RKO (cell line): ENCODE data around the gene ARHGEF2.
A peak's percentile ranks its signal among the peaks of the same experiment; 100 is the strongest.

Experiments
- DNase-seq: peaks from one replicate; pipeline ENCODE4 v3.0.0-alpha.2; 2016; ENCODE audit warnings: low spot score

ARHGEF2 gene

DNA sequence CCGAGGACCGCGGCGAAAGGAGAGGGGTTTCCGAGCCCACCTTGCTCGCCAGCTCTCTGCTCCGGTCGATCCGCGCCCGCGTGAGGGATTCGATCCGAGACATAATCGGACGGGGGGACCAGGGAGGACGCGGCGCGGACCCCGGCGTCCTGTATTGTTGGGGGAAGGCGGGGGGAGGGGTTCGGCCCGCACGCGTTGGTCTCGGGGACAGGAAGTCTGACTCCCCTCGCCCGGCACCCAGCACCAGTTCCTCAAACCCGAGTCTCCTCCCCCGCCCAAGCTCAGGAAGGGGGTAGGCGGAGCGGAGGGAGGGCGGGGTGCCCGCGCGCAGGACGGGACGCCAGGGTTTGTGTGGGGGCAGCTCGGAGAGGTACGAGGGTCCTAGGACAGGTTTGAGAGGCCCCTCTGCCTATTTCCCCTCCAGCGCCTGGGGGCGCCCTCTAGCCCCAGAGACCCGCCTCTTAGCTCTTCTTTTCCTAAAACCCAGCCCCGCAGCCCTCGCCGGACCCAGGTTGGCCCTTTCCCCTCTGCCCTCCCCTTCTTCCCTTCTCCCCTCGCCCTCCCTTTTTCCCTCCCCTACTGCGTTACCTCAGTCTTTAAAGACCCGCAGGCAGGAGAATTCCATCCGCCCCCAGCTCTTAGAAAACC is at the start of gene ARHGEF2:
Gene ARHGEF2, minus strand, starts transcription at position 223 of the 648 bp plus-strand sequence. Its CDS starts 120 bp downstream, at position 103.
- DNase-seq: peak; percentile 89

DNA sequence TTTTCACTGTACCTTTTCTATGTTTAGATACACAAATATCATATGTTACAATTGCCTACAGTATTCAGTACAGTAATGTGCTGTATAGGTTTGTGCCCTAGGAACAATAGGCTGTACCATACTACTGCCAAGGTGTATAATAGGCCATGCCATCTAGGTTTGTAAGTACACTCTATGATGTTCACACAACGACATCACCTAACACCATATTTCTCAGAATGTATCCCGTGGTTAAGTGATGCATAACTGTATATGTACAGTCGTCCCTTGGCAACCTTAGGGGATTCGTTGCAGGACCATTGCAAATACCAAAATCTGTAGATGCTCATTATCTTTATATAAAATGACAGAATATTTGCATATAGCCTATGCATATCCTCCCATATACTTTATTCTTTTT is 48.2 kb upstream of the ARHGEF2 start:
- no peak for DNase-seq

DNA sequence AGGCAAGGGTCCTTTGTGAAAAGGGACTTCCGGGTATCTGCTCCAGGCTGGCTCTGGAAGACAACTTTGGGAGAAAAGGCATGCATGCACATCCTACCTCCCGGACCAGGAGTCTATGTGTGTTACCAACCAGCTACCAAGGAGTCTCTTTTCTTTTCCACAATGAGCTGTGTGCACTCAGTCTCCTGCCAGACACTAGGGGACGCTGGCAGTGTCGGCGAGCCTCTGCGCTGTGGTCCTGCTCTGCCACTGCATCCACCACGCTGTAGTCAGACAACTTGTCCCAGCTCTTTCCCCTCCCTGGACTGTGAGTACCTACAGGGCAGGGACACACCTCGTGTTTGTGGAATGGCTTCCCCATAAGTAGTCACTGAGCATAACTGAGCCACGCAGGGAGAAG is 47.5 kb upstream of the ARHGEF2 start:
- peak; percentile 36 for DNase-seq

DNA sequence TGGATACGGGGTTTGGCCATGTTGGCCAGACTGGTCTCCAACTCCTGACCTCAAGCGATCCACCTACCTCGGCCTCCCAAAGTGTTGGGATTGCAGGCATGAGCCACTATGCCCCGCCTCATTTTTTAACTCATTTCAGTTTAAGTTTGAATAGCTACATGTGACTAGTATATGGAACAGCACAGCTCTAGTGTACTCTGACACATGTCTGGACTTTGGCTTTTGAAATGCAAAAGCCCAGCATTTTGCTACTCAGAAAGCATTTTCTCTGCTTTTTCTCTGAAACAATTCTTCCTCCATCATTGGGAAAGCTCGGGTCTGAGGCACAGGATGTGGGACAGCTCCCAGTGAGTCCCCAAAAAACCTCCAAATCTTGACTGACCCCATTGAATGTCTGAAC is 46.5 kb upstream of the ARHGEF2 start:
- DNase-seq: no peak

DNA sequence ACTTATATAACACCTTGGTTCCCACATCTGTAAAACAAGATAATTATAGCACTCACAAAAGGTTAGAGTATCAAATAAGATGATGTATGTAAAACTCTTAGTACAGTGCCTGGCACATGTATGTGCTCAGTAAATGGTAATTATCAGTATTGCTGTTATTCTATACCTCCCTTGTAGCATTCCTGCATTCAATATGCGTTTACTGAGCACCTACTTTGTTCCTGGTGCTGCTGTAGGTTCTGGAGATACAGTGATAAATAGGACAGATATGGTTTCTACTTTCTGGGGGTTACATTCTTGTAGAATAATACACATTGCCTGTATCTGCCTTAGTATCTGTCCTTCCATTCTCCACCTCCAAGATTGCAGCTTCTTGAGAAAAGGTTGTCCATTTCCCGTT is 43.6 kb upstream of the ARHGEF2 start:
- DNase-seq: no peak

DNA sequence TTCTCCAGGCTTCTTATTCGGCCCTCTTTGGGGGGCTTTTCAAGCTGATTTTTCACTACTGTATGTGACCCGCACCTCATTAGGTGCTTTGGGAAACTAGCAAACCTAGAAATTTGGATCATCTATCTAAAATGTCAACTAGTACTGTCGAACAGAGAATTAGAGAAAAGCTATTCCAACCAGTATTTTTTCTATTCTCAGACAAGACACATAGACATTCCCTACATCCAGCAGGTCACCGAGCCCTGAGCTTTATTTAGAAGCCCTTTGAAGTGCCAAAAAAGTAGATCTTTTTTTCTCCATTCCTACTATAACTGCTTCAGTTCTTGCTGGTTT is 42.7 kb upstream of the ARHGEF2 start:
- no peak for DNase-seq

DNA sequence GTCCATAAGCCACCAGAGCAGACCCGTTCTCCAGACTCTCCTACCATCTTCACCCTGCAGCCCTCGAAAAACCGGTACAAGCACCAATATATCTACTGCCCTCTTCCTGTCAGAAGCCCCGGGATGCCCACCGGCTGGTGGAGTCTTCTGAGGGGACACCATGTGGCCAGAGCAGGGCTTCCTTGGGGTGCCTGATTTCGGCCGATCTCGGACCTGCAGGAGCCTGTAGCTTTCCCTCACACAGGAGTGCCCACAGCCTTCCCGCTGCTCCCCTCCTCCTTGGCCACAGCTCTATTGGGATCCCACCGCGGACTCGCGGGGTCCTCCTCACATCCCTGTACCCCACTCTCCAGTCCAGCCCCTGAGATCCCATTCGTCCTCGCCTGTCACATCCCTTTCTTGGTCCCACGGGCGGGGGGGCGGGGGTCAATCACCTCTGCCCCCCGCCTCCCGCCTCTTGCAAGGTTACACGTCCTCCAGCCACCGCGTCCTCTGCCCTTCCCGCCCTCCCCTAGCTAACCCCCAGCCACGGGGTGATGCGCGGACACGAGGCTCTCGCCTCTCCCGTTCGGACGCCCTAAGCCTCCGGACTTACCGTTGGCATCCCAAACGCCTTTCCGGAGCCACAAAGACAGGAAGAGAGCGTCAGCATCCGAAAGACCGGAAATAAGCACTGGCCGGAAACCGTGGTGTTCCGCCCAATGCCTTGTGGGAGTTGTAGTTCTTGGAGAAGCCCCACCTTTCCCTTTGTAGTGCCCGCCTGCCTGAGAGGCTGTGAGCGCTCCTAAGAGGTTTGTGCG is 42.1 kb upstream of the ARHGEF2 start, which contains the start of gene SSR2:
Gene SSR2, minus strand, starts transcription at position 659 of the 800 bp plus-strand sequence. CDS start 784 bp downstream, outside the sequence.
- DNase-seq: peak; percentile 95

DNA sequence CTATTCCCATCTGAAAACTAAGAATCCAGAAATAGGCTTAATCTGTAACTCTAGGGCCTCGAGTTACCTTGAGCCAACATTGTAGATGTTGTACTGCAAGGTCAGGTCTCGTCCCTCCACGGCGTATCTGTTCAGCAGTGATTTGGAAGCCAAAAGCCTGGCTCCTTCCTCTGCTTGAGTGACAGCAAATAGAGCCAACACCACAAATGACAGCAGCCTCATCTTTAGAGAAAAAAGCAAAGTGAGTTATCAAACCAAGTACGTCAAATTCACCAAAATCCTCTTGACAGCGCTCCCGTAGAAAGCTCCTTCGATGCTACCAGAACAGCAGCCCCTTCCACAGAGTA is 41.6 kb upstream of the ARHGEF2 start:
- DNase-seq: no peak

DNA sequence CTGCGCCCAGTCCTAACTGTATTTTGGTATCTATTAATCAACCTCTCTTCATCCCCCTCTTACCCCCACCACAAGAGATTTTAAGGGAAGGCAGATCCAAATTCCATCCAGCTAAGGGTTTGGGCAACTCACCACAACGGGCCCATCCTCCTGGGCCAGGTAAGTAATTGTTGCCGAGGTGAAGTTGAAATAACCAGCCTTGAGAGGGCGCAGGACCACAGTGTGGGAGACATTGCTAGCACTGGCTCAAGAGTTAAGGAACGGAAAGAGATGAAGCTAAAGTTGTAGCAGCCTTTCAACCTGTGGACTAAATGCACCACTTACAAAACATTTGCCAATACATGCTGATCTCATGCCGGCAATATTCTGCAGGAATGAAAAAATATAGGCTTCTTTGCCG is 36.5 kb upstream of the ARHGEF2 start:
- no peak for DNase-seq

DNA sequence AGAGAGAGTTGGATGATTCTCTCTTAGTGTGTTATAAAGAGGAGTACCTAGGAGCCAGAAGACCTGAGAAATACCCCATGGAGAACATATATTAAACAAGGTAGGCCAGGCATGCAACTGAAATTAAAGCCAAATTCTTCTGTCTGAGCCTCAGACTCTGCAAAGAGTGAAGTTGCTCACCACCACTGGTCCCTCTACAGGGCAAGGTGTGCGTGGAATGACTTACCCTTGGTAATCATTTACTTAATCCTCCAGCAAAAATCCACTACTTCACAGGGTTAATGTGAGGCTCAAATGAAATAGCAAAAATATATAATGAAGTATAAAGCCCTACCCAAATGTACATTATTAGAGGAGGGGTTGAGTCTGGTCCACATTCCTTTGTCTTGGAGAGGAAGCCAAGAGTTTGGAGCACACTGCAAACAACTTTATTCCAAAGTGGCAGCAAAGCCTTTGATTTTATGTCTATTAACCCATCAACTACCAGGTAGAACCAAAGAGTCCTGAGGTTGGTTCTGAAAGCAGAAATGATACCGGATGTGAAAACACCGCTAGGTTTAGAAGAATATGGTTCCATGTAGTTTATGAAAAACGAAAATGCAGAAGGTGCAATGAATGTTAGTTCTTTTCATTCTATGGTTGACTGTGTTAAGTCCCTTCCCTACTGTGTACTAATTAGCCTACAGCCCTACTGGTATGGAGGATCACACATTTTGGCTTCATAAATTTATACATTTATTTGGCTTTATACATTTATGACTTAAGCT is 33.9 kb upstream of the ARHGEF2 start:
- no peak for DNase-seq

DNA sequence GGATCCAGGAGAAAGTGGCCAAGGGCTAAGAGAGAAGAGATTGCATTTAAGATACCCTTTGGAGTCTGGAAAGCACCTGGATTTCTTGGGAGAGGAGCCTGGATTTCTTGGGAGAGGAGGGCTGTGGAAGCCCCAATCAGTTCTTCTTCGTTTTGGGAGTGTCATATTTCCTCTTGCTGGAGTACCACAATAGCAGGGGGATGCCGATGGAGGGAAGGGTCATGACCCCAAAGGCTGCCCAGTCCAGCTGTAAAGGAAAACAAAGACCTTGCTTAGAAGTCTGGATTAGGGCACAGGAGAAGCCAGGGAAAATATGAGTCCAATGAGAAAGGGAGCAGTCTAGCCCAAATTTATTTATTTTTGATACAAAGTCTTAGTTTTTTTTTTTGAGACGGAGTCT is 31.1 kb upstream of the ARHGEF2 start:
- DNase-seq: no peak

DNA sequence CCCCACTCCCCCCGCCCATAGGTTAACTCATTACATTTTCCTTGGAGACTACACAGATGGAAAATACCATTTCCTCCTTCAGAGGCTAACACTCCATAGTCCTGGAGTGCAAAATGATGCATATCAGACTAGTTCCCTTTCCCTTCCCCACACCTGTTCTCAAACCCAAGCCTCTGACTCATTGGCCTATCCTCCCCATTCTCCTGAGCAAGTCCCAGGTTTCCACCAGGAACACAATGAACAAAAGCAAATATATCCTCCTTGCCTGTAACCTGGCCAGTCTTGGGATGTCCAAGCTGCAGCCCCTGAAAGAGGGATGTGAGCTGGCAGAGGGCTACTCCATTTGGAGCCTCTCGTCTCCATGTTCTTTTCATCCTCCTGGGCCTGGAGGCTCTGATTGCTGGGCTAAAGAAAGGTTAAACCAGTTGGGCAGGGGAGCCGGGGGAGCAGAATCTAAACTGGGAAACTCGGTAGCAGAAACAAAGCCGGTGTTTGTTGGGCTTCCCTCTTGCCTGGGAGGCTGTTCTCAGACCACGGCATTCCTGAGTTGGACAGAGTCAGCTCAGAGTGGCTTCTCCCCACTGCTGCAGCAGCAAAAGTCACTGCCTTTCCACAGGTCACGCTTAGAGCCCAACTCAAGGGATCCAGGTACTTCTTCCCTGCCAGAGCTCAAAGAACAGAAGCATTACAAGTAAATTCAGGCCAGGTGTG is 28.5 kb upstream of the ARHGEF2 start:
- DNase-seq: no peak

DNA sequence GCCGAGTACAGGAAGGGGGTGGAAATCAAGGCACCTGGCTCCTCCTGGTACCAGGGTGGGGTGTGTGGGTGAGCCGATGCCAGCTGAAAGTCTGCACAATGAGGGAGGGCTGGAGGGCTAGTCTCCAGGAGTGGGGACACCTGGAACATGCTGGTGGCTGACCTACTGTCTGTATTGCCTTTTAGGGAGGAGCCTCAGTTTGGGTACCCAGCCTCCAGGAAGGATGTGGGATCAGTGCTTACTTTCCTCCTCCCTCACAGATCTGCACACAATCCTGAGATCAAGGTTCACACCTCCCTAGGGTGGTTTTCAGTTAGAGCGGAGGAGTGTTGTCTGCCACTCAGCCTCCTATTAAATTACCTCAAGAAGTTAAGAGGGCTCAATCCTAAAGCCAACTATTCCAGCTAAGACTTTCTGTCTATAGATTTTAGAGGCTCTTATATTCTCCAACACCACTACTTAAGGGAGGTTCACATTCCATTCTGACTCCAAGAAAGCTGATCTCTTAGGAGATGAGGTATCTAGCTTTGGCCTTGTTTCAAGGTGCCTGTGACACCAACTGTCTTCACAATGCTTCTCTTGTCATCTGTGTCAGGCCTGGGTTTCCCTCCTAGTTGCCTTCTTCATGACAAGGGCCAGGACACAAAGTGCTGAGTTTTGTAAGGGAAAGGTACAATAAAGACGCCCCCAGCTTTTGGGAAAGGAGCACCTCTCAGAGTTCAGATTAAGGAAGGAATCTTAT is 26.7 kb upstream of the ARHGEF2 start:
- no peak for DNase-seq

DNA sequence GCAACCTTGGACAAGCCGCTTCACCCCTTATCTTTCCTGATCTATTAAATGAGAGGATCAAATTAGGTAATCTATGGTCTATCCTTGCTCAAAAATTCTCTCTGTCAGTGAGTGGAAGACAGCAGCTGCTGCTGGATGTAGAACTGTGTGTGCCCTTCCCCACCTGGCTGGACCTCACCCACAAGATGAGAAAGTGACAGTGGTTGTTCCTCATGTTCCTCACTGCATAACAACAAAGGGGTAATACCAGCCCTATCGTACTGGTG is 25.5 kb upstream of the ARHGEF2 start:
- no peak for DNase-seq

DNA sequence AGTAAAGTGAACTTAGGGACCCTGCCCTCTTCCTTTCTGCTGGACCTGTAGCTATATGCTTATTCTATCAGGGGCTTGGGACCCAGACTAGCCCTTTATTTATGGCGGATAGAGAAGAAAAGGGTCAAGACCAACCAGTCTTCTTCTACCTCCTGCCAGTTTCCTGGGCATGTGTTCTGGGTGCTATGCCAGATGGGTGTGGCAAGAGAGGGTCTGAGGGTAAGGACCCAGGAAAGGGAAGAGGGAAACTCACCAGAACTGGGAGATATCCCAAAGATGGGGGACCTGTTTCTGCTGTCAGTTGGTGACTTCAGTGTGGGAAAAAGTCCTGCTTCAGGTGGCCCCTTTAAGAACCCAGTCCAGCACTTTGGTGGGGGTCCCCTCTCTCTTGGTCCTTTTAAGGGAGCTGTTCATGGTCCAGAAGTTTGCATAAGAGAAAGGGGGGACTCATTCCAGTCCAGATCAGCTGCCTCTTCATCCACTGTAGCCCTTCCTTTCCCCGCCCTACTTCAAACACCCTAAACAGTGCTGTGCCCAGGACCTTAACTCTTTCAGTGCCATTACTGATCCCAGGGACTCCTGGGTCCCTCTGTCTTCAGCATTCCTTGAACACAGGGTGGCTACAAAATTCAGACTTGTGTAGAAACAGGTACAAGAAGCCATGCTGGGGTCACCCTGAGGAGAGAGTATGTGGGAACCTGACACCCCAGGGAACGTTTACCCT is 24.0 kb upstream of the ARHGEF2 start:
- DNase-seq: no peak

DNA sequence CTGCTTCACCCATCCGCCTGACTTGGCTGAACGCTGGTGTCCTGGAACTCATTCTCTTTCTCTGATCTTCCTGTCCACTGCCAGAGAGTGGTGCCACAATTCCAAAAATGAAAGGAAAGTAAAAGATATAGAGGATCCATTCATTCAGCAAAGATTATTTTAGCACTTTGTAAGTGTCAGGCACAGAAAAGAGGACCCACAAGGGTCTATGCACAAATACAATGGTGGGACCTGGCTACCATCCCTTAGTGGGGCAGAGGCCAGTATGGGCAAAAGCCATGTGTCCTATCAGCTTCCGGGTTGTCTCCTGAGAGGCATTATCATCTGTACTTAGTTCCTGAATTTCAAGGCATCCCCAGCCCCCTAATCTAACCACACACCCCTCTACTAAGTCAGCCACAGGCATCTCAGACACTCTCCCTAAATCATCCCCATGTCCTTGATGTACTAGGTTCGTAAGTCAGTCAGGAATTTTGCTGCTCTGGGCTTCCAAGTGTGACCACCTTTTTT is 23.4 kb upstream of the ARHGEF2 start:
- no peak for DNase-seq

DNA sequence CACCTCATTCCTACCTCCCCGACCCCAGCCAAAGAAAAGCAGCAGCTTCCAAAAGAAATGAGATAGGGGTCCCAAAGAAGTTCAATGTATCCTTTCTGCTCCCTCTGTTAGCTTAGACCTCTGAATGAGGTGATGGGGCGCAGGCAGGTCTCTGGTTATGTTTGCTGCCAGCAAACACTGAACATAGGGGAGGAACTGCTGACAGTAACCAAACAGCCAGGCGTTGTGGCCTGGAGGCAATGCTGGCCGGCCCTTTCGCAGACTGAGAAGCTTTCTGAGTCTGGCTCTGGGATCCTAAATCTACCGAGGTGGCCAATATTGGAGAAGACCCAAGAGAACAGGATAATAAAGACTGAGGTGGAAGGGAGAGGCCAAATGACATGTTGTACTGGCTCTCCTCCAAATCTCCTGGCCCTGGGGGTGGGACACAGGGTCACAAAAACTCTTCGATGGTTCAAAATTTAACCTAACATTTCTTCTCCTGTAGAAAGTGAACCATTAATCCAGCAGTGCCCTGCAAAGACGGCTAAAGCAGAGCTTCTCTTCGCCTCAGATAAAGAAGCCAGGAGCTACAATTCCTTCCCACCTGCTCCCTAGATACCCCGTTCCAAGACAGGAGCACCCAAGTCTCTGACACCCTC is 22.8 kb upstream of the ARHGEF2 start:
- no peak for DNase-seq

DNA sequence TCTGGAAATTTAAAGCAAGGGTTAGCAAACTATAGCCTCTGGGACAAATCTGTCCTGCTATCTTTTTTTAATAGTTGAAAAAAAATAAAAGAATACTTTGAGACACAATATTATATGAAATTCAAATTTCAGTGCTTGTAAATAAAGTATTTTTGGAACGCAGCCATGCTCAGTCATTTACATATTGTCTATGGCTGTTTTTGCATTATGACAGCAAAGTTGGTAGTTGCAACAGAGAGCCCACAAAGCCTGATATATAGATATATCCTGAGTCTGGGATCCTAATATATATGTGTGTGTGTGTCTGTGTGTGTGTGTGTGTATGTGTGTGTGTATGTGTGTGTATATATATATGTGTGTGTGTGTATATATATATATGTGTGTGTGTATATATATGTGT is 21.6 kb upstream of the ARHGEF2 start:
- no peak for DNase-seq

DNA sequence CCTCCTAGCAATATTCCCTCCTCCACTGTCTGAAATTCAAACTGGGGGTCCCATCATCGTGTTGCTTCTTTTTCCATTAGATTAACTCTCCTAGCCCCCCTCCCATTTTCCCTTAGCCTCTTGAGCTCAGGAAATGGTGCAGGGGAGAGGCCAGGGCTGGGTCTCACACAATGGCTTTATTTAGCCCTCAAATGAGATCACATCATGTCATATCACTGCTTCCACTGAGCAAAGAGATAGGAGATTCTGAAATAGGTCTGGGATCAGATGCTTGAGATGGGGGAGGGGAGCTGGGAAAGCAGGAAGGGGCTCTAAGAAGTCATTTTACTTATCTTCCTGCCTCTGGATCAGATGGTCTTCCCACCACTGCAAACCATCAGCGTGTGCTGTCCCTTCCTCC is 17.8 kb upstream of the ARHGEF2 start:
- DNase-seq: no peak

DNA sequence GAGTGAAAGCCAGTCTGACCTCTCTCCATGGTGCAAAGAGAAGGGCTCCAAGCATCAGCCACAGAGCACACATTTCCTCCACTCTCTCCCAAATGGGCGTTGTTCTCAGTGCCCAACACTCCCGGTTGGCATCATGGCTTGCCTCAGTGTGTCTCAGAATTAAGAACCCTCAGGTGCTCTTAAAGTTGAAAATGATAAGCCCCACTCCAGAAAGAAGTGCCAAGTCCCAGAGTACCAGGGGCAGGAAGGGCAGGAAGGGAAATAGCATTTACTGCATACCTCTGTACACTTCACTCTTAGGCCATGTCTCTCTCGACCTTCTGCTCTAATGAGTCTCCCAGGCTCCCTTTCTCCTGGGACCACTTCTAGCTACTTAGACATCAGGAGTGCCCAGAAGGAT is 15.2 kb upstream of the ARHGEF2 start:
- no peak for DNase-seq
